H9 (cell line): Measurements from ENCODE around the gene PEAK3. TPM values are rescaled to one million over a fixed set of nuclear protein-coding genes. Genes with fewer than 3 reads are reported as not detected.

Experiments
- DNase-seq: peaks from one replicate; pipeline ENCODE4 v3.0.0-alpha.2; 2017
- H2AFZ ChIP-seq: one replicate; pipeline ENCODE4 v1.6.1; 2013; ENCODE audit warnings: mild to moderate bottlenecking, low read length, control low read depth, moderate library complexity
- H2AK5ac ChIP-seq: 2 replicates; pipeline ENCODE4 v1.6.1; 2013; ENCODE audit warnings: low read length, control low read depth, mixed read lengths; ENCODE audit not compliant: insufficient read length
- H2BK120ac ChIP-seq: one replicate; pipeline ENCODE4 v1.6.1; 2013; ENCODE audit warnings: low read depth, mild to moderate bottlenecking, low read length, control low read depth, inconsistent platforms; ENCODE audit not compliant: poor library complexity, severe bottlenecking
- H2BK12ac ChIP-seq: 2 replicates; pipeline ENCODE4 v1.6.1; 2013; ENCODE audit warnings: low read length, control low read depth, mixed read lengths, low read depth; ENCODE audit not compliant: insufficient read length
- H2BK15ac ChIP-seq: 2 replicates; pipeline ENCODE4 v1.6.1; 2013; ENCODE audit warnings: low read depth, low read length, control low read depth
- H2BK20ac ChIP-seq: one replicate; pipeline ENCODE4 v1.6.1; 2013; ENCODE audit warnings: low read depth, mild to moderate bottlenecking, low read length, control low read depth, inconsistent platforms; ENCODE audit not compliant: poor library complexity, severe bottlenecking
- H2BK5ac ChIP-seq: 2 replicates; pipeline ENCODE4 v1.6.1; 2013; ENCODE audit warnings: low read length, control low read depth, mixed read lengths; ENCODE audit not compliant: insufficient read length
- H3K14ac ChIP-seq: 2 replicates; pipeline ENCODE4 v1.6.1; 2013; ENCODE audit warnings: low read length, control low read depth; ENCODE audit not compliant: insufficient read depth
- H3K18ac ChIP-seq: 2 replicates; pipeline ENCODE4 v1.6.1; 2013; ENCODE audit warnings: low read depth, mild to moderate bottlenecking, mixed read lengths, low read length, control low read depth; ENCODE audit not compliant: insufficient read length
- H3K23ac ChIP-seq: 2 replicates; pipeline ENCODE4 v1.6.1; 2013; ENCODE audit warnings: low read length, control low read depth, mixed read lengths, low read depth; ENCODE audit not compliant: insufficient read length
- H3K23me2 ChIP-seq: 2 replicates; pipeline ENCODE4 v1.6.1; 2013; ENCODE audit warnings: low read depth, mild to moderate bottlenecking, mixed read lengths, low read length, control low read depth; ENCODE audit not compliant: insufficient read length, poor library complexity, severe bottlenecking
- H3K27ac ChIP-seq: 2 replicates; pipeline ENCODE4 v1.5.1; 2013; ENCODE audit warnings: low read length, control low read depth, mixed read lengths, low read depth; ENCODE audit not compliant: insufficient read length
- H3K27me3 ChIP-seq: 2 replicates; pipeline ENCODE4 v1.6.1; 2013; ENCODE audit warnings: low read length, control low read depth, inconsistent platforms; ENCODE audit not compliant: insufficient read depth
- H3K4ac ChIP-seq: 2 replicates; pipeline ENCODE4 v1.6.1; 2013; ENCODE audit warnings: low read depth, mild to moderate bottlenecking, control low read depth, inconsistent platforms, low read length, moderate library complexity
- H3K4me1 ChIP-seq: 2 replicates; pipeline ENCODE4 v1.6.1; 2013; ENCODE audit warnings: low read length, control low read depth, inconsistent platforms; ENCODE audit not compliant: insufficient read depth
- H3K4me2 ChIP-seq: 2 replicates; pipeline ENCODE4 v1.6.1; 2013; ENCODE audit warnings: low read length, control low read depth, mixed read lengths; ENCODE audit not compliant: insufficient read length, insufficient read depth
- H3K56ac ChIP-seq: 2 replicates; pipeline ENCODE4 v1.6.1; 2013; ENCODE audit warnings: low read depth, mild to moderate bottlenecking, mixed read lengths, low read length, control low read depth; ENCODE audit not compliant: insufficient read length
- H3K79me1 ChIP-seq: 2 replicates; pipeline ENCODE4 v1.6.1; 2013; ENCODE audit warnings: low read depth, mild to moderate bottlenecking, moderate library complexity, low read length, control low read depth, inconsistent platforms; ENCODE audit not compliant: insufficient read depth, poor library complexity, severe bottlenecking
- H3K79me2 ChIP-seq: 2 replicates; pipeline ENCODE4 v1.6.1; 2013; ENCODE audit warnings: low read length, control low read depth, inconsistent platforms; ENCODE audit not compliant: insufficient read depth
- H3K9ac ChIP-seq: 2 replicates; pipeline ENCODE4 v1.6.1; 2013; ENCODE audit warnings: low read length, control low read depth, mixed read lengths; ENCODE audit not compliant: insufficient read length; ENCODE audit errors: extremely low read depth
- H3K9me3 ChIP-seq: one replicate; pipeline ENCODE4 v1.6.1; 2013; ENCODE audit warnings: low read depth, low read length, inconsistent platforms; ENCODE audit not compliant: control insufficient read depth
- H3T11ph ChIP-seq: one replicate; pipeline ENCODE4 v1.6.1; 2013; ENCODE audit warnings: mild to moderate bottlenecking, low read length, control low read depth, inconsistent platforms
- H4K20me1 ChIP-seq: one replicate; pipeline ENCODE4 v1.6.1; 2013; ENCODE audit not compliant: control insufficient read depth, insufficient read length, insufficient read depth
- H4K5ac ChIP-seq: 2 replicates; pipeline ENCODE4 v1.6.1; 2013; ENCODE audit warnings: low read depth, mild to moderate bottlenecking, mixed read lengths, low read length, control low read depth; ENCODE audit not compliant: insufficient read length
- H4K8ac ChIP-seq: replicated peaks from 2 replicates; pipeline ENCODE4 v1.6.1; 2013; ENCODE audit warnings: low read length, control low read depth, mixed read lengths, low read depth; ENCODE audit not compliant: insufficient read length
- H4K91ac ChIP-seq: 2 replicates; pipeline ENCODE4 v1.6.1; 2013; ENCODE audit warnings: low read depth, mild to moderate bottlenecking, moderate library complexity, mixed read lengths, low read length, control low read depth; ENCODE audit not compliant: insufficient read length
- H3K27ac Mint-ChIP-seq, 3 experiments: 2 replicates in 2 of 3; 3 replicates in 1 of 3; pipeline ENCODE4 v1.8.0; 2020 to 2021; ENCODE audit warnings: mixed read lengths in 3 of 3, mild to moderate bottlenecking in 1 of 3, moderate library complexity in 1 of 3
- H3K27me3 Mint-ChIP-seq: 2 replicates; pipeline ENCODE4 v1.8.0; 2021; ENCODE audit warnings: low read depth, mild to moderate bottlenecking, moderate library complexity, mixed read lengths
- H3K36me3 Mint-ChIP-seq, 3 experiments: 2 replicates in 2 of 3; 3 replicates in 1 of 3; pipeline ENCODE4 v1.8.0; 2020 to 2021; ENCODE audit warnings: low read depth in 3 of 3, mixed read lengths in 3 of 3; ENCODE audit not compliant: insufficient read depth in 1 of 3
- H3K4me1 Mint-ChIP-seq, 2 experiments: 2 replicates each; pipeline ENCODE4 v1.8.0; 2020; ENCODE audit warnings: mixed read lengths in 2 of 2
- H3K4me3 Mint-ChIP-seq, 2 experiments: 2 replicates in 1 of 2; 3 replicates in 1 of 2; pipeline ENCODE4 v1.8.0; 2020 to 2021; ENCODE audit warnings: mild to moderate bottlenecking in 2 of 2, mixed read lengths in 2 of 2, moderate library complexity in 1 of 2
- H3K9me3 Mint-ChIP-seq, 2 experiments: 2 replicates in 1 of 2; 3 replicates in 1 of 2; pipeline ENCODE4 v1.8.0; 2020; ENCODE audit warnings: mild to moderate bottlenecking in 2 of 2, mixed read lengths in 2 of 2, moderate library complexity in 1 of 2
- CTCF ChIP-seq: fragments of 200-600 bp; sonication (generic); conservative IDR thresholded peaks from 3 replicates; pipeline ENCODE4 v1.8.0; 2021; ENCODE audit warnings: antibody characterized with exemption, mild to moderate bottlenecking
- WGBS: extraction: QIAGEN DNeasy Blood & Tissue Kit; methylation state at CpG from one replicate; pipeline ENCODE4 v1.1.7; 2013; ENCODE audit warnings: missing lambda C conversion rate, low lambda C conversion rate, mixed read lengths; ENCODE audit not compliant: insufficient read length; ENCODE audit errors: extremely low coverage; 5-methylcytosine and 5-hydroxymethylcytosine counted together
- total RNA-seq: library from RNA; stranded (reverse); gene quantifications from 2 replicates; pipeline ENCODE4 v1.2.1, GENCODE V29; 2021

The PEAK3 gene
- total RNA-seq, 1 experiment from 2014 or later = not detected

- no peak overlapping the region for H3K4ac ChIP-seq
- H3K36me3 Mint-ChIP-seq = peaks cover 18 to 60% (median 54%) of the 10 kb centered on the region in 3 experiments
- peaks cover 2% of the 10 kb centered on the region for H4K20me1 ChIP-seq
- no peak overlapping the region for H2BK5ac ChIP-seq
- no peak overlapping the region for H2AFZ ChIP-seq
- peaks cover 42 to 48% of the 10 kb centered on the region in 2 experiments for H3K4me1 Mint-ChIP-seq
- no peak overlapping the region for H2BK15ac ChIP-seq
- no peak overlapping the region for H3K14ac ChIP-seq
- no peak overlapping the region for H2BK120ac ChIP-seq
- no peak overlapping the region for H3T11ph ChIP-seq
- H2BK20ac ChIP-seq = no peak overlapping the region
- H2AK5ac ChIP-seq = no peak overlapping the region
- no peak overlapping the region for H3K56ac ChIP-seq
- H3K9me3 Mint-ChIP-seq = peaks cover 0 to 3% of the 10 kb centered on the region in 2 experiments; a peak in 1 of 5 replicates
- H3K4me2 ChIP-seq = peak overlapping the region; percentile 47
- no peak overlapping the region for H3K27ac ChIP-seq
- no peak overlapping the region for H4K5ac ChIP-seq
- H3K4me3 Mint-ChIP-seq = peak overlapping the region; percentile 96 to 97
- peaks cover 55% of the 10 kb centered on the region for H3K79me2 ChIP-seq
- no CpG with 5 or more reads among the region's 6 CpGs for WGBS
- no peak for DNase-seq
- no peak overlapping the region for H3K9ac ChIP-seq
- H3K4me1 ChIP-seq = peaks cover 4% of the 10 kb centered on the region; the same call in 1 of the 2 replicates
- no peak overlapping the region for H3K23ac ChIP-seq
- peaks cover 9% of the 10 kb centered on the region for H3K23me2 ChIP-seq
- no peak overlapping the region for H3K18ac ChIP-seq
- peak overlapping the region; percentile 91 to 95 (median 94); a peak in 4 of 7 replicates for H3K27ac Mint-ChIP-seq
- peaks cover 11% of the 10 kb centered on the region for H3K79me1 ChIP-seq
- H2BK12ac ChIP-seq = no peak overlapping the region
- TF ChIP-seq CTCF = no peak
- H4K8ac ChIP-seq = no peak overlapping the region
- H4K91ac ChIP-seq = no peak overlapping the region
- H3K27me3 ChIP-seq = no peaks in the 10 kb centered on the region
- H3K27me3 Mint-ChIP-seq = no peaks in the 10 kb centered on the region; the same call in 1 of the 2 replicates
- no peaks in the 10 kb centered on the region for H3K9me3 ChIP-seq
Observed at GRCh38 chr19:2237869-2238153, 44.2 kb downstream of the PEAK3 start.
